HepG2 (cell line): ENCODE results near the gene PLXNB2. TPM values are rescaled to one million over a fixed set of nuclear protein-coding genes. Genes with fewer than 3 reads are reported as not detected.

Experiments
- ATAC-seq: fragments of 200-7000 bp; cut with Tn5 transposase; 3 replicates; pipeline ENCODE4 v1.9.1; 2020; ENCODE audit warnings: mild to moderate bottlenecking, moderate library complexity
- BruUV-seq: library from RNA; stranded (reverse); fragments of 400-500 nt; replicated peaks from 2 replicates; lab custom pipeline; 2021; lab: Mats Ljungman, UMichigan
- CTCF ChIA-PET: fragments of 300-600 bp; formaldehyde crosslinking; extraction: SDS; loops from one replicate; lab custom pipeline; 2021; ENCODE audit warnings: low total read pairs, inconsistent platforms, low intra/inter-chr PET ratio; lab: Yijun Ruan, JAX
- POLR2A ChIA-PET: fragments of 350-600 bp; sonication (Branson Sonifier 250); formaldehyde crosslinking; loops from one replicate; lab custom pipeline; 2020; ENCODE audit warnings: antibody characterized with exemption, inconsistent platforms; lab: Yijun Ruan, JAX
- DNase-seq: peaks from one replicate; pipeline ENCODE4 v3.0.0-alpha.2; 2015; ENCODE audit warnings: low spot score
- FAIRE-seq: peaks from 3 replicates; lab custom pipeline; 2011; peaks lifted over from hg19 to GRCh38; lab: Jason Lieb, UNC
- H2AFZ ChIP-seq: one replicate; pipeline ENCODE4 v1.6.1; 2011; ENCODE audit warnings: low read length, inconsistent platforms
- H3K27ac ChIP-seq: fragments of 300-600 bp; 3 replicates; pipeline ENCODE4 v1.8.0; 2011; ENCODE audit warnings: mixed run types, mild to moderate bottlenecking, mixed read lengths, low read length, inconsistent platforms; ENCODE audit not compliant: insufficient read depth; ENCODE audit errors: extremely low read length
- H3K27me3 ChIP-seq, 2 experiments: fragments of 200-600 bp in 1 of 2; 2 replicates in 1 of 2; 3 replicates in 1 of 2; pipeline versions ENCODE4 v1.6.0 to v1.8.0; 2011; ENCODE audit warnings: low read length in 2 of 2, mild to moderate bottlenecking in 2 of 2, moderate library complexity in 2 of 2, inconsistent platforms in 1 of 2; ENCODE audit not compliant: insufficient read depth in 2 of 2, control insufficient read depth in 1 of 2
- H3K36me3 ChIP-seq, 2 experiments: fragments of 200-600 bp in 1 of 2; replicated peaks in 1 of 2; 2 replicates in 1 of 2; 3 replicates in 1 of 2; pipeline versions ENCODE4 v1.5.1 to v1.8.0; 2011; ENCODE audit warnings: low read length in 2 of 2, inconsistent platforms in 1 of 2; ENCODE audit not compliant: insufficient read depth in 2 of 2, control insufficient read depth in 1 of 2
- H3K4me1 ChIP-seq: 2 replicates; pipeline ENCODE4 v1.5.1; 2012; ENCODE audit warnings: low read length, inconsistent platforms; ENCODE audit not compliant: insufficient read depth
- H3K4me2 ChIP-seq: 2 replicates; pipeline ENCODE4 v1.6.0; 2011; ENCODE audit warnings: low read depth, low read length, inconsistent platforms
- H3K4me3 ChIP-seq, 3 experiments: fragments of 200-600 bp in 1 of 3; sonication (generic), shearing (Covaris generic) in 1 of 3; replicated peaks in 1 of 3; 2 replicates each; pipeline ENCODE4 v1.5.1; 2011 to 2016; ENCODE audit warnings: low read length in 3 of 3, inconsistent platforms in 2 of 3, low read depth in 2 of 3, mild to moderate bottlenecking in 2 of 3, control low read depth in 1 of 3, mixed read lengths in 1 of 3; ENCODE audit not compliant: insufficient read depth in 1 of 3
- H3K79me2 ChIP-seq: one replicate; pipeline ENCODE4 v1.6.1; 2011; ENCODE audit warnings: low read length, inconsistent platforms; ENCODE audit not compliant: insufficient read depth
- H3K9ac ChIP-seq: 2 replicates; pipeline ENCODE4 v1.6.0; 2011; ENCODE audit warnings: mild to moderate bottlenecking, low read depth, low read length, inconsistent platforms; ENCODE audit not compliant: insufficient read depth
- H3K9me3 ChIP-seq: 2 replicates; pipeline ENCODE4 v1.5.1; 2012; ENCODE audit warnings: mild to moderate bottlenecking, low read length
- H4K20me1 ChIP-seq: 2 replicates; pipeline ENCODE4 v1.6.0; 2011; ENCODE audit warnings: inconsistent platforms, mild to moderate bottlenecking, low read length, moderate library complexity; ENCODE audit not compliant: insufficient read depth
- AKAP8 ChIP-seq: sonication (generic); formaldehyde crosslinking; IDR thresholded peaks from 2 replicates; pipeline ENCODE4 v1.5.1; 2020; ENCODE audit warnings: mild to moderate bottlenecking, missing genetic modification reagents
- ETV5 ChIP-seq: IDR thresholded peaks from 2 replicates; pipeline ENCODE4 v1.6.1; 2018; ENCODE audit warnings: missing biosample characterization, missing genetic modification reagents, inconsistent platforms, borderline replicate concordance
- GATAD2A ChIP-seq: IDR thresholded peaks from 2 replicates; pipeline ENCODE4 v1.6.1; 2016
- HNRNPH1 ChIP-seq: fragments of 200-400 bp; formaldehyde crosslinking; optimal IDR thresholded peaks from 2 replicates; pipeline ENCODE3; 2017; ENCODE audit warnings: mild to moderate bottlenecking, low read depth, low read length
- KDM1A ChIP-seq: IDR thresholded peaks from 2 replicates; pipeline ENCODE4 v1.6.1; 2016; ENCODE audit warnings: missing compliant biosample characterization
- NFYB ChIP-seq: sonication (generic); formaldehyde crosslinking; IDR thresholded peaks from 2 replicates; pipeline ENCODE4 v1.4.0; 2020; ENCODE audit warnings: missing genetic modification reagents
- REXO4 ChIP-seq: sonication (generic); formaldehyde crosslinking; IDR thresholded peaks from 2 replicates; pipeline ENCODE4 v1.8.0; 2022; ENCODE audit warnings: missing genetic modification reagents, mild to moderate bottlenecking, borderline replicate concordance
- XRCC5 ChIP-seq: fragments of 200-400 bp; formaldehyde crosslinking; optimal IDR thresholded peaks from 2 replicates; pipeline ENCODE3; 2017; ENCODE audit warnings: mild to moderate bottlenecking, low read length
- ZNF124 ChIP-seq: sonication (generic); formaldehyde crosslinking; IDR thresholded peaks from 2 replicates; pipeline ENCODE4 v1.4.0; 2020; ENCODE audit warnings: missing genetic modification reagents
- ZNF329 ChIP-seq: sonication (generic); formaldehyde crosslinking; IDR thresholded peaks from 2 replicates; pipeline ENCODE4 v1.9.0; 2021; ENCODE audit warnings: low read depth, mild to moderate bottlenecking, missing genetic modification reagents
- ZNF33B ChIP-seq: sonication (generic); formaldehyde crosslinking; IDR thresholded peaks from 2 replicates; pipeline ENCODE4 v1.5.1; 2020; ENCODE audit warnings: mild to moderate bottlenecking, missing genetic modification reagents
- ZNF350 ChIP-seq: sonication (generic); formaldehyde crosslinking; IDR thresholded peaks from 2 replicates; pipeline ENCODE4 v1.4.0; 2020; ENCODE audit warnings: mild to moderate bottlenecking, low read depth, missing genetic modification reagents, borderline replicate concordance
- ZNF674 ChIP-seq: sonication (generic); formaldehyde crosslinking; IDR thresholded peaks from 2 replicates; pipeline ENCODE4 v1.5.0; 2020; ENCODE audit warnings: low read depth, mild to moderate bottlenecking, missing genetic modification reagents
- ZNF7 ChIP-seq: IDR thresholded peaks from 2 replicates; pipeline ENCODE4 v1.6.1; 2016; ENCODE audit warnings: missing biosample characterization, missing genetic modification reagents
- ZNF720 ChIP-seq: sonication (generic); formaldehyde crosslinking; IDR thresholded peaks from 2 replicates; pipeline ENCODE4 v1.4.0; 2020; ENCODE audit warnings: missing genetic modification reagents
- ZNF788 ChIP-seq: sonication (generic); formaldehyde crosslinking; IDR thresholded peaks from 2 replicates; pipeline ENCODE4 v1.5.0; 2020; ENCODE audit warnings: mild to moderate bottlenecking, missing genetic modification reagents, borderline replicate concordance
- ZNF790 ChIP-seq: sonication (generic); formaldehyde crosslinking; IDR thresholded peaks from 2 replicates; pipeline ENCODE4 v1.8.0; 2022; ENCODE audit warnings: missing genetic modification reagents, mild to moderate bottlenecking, borderline replicate concordance
- WGBS: methylation state at CpG from one replicate; pipeline ENCODE4 v1.1.6; 2017; ENCODE audit warnings: low lambda C conversion rate; 5-methylcytosine and 5-hydroxymethylcytosine counted together
- in situ Hi-C: cut with HindIII; loops from 2 replicates; pipeline ENCODE4 v1.10.0; 2017; ENCODE audit warnings: low pct_unique_long_range_greater_than_20kb; ENCODE audit not compliant: extremely low pct_ligation_motif_present
- intact Hi-C: fragments of 100-400 bp; cut with micrococcal nuclease; formaldehyde crosslinking; loops from one replicate; pipeline ENCODE4 v1.10.0; 2022; ENCODE audit not compliant: unreplicated experiment
- polyA plus RNA-seq, 8 experiments: library from polyadenylated mRNA; depleted of rRNA in 3 of 8; stranded (reverse) in 7 of 8; unstranded in 1 of 8; fragments of >200 nt; fragmentation: Illumina TruSeq in 4 of 8; extraction: Trizol in 4 of 8; gene quantifications; 2 replicates each; pipeline versions ENCODE4 v1.2.1 to v1.2.3, GENCODE V29; 2011 to 2016; ENCODE audit warnings: low read depth in 4 of 8, missing spikeins in 1 of 8, mixed read lengths in 1 of 8; ENCODE audit not compliant: insufficient read depth in 1 of 8
- total RNA-seq, 5 experiments: library from RNA; depleted of rRNA; stranded (reverse); fragments of >200 nt; fragmentation: Illumina TruSeq; extraction: Trizol; gene quantifications; 2 replicates each; pipeline ENCODE4 v1.2.3, GENCODE V29; 2016; ENCODE audit warnings: low read depth in 1 of 5
- TF ChIP-seq, protein P1 (sequence below): sonication (generic); formaldehyde crosslinking; IDR thresholded peaks from 2 replicates; pipeline ENCODE4 v1.5.1; 2020; ENCODE audit warnings: mild to moderate bottlenecking, missing genetic modification reagents
- TF ChIP-seq, protein P2 (sequence below): sonication (generic); formaldehyde crosslinking; IDR thresholded peaks from 2 replicates; pipeline ENCODE4 v1.5.0; 2020; ENCODE audit warnings: mild to moderate bottlenecking, low read depth, missing genetic modification reagents, borderline replicate concordance

PLXNB2 gene
- total and polyA plus RNA-seq, 2 of the 13 experiments (the other 11 are each of a cell fraction or from before 2014, with no cell fraction given): 32.6 to 68.9 TPM

DNA sequence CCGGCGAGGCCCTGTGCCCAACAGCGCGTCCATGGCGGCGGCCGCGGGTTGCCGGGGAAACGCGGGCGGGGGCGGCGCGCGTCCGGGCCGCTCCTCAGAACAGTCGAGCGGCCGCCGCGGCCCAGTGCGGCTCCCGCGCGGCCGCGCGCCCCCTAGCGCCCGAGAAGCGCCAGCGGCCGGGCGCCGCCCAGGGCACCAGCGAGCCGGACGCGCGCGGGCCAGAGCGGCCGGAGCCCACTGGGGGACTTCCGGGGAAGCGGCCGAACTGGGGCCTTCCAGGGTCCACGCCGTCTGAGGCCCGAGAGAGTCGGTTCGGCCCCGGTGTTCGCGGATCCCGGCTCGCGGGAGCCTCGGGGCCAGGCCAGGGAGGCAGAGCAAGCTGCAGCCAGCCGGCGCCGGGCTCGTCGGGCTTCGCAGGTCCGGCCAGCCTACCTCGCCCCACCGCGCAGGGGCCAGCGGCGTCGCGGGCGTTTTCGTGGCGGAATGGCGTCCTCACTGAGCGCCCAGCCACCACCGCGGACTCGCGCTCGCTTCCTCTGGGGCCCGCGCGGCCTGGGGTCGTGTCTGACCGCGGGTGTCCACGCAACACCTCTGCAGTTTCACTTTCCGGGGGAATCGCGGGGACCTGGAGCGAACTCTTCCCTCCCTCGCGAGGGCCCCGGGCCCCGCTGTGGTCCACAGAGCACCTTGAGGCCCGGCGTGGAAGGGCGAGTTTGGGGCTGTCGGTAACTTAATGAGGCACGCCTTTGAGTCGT is 19.7 kb upstream of the PLXNB2 start, which contains the start of gene DENND6B:
Gene DENND6B, minus strand, starts transcription at position 57 of the 755 bp plus-strand sequence. Its CDS starts 24 bp downstream, at position 33.
- peak; percentile 45 for DNase-seq
- peak within 1 kb of the TSS; percentile 69 to 83 (median 81) for H3K4me3 ChIP-seq
- peak within 1 kb of the TSS; percentile 77 for H3K27ac ChIP-seq
- no peak for FAIRE-seq
- TSS peak; percentile 90 for BruUV-seq
- no peak within 1 kb of the TSS for H2AFZ ChIP-seq
- CTCF ChIA-PET: interaction anchor here (1.0 to 4.7 kb wide), 8 partner anchors 14 to 75 kb away, joined by 3 to 133 read pairs (median 7); partner anchors contain the start of gene PPP6R2
- no peaks in the 10 kb centered on the region for H3K9me3 ChIP-seq
- WGBS: 8% methylated on average over 12 of the region's 105 CpGs
- in situ Hi-C loops (loop anchor here (5.0 kb wide), 1 partner anchor 50 kb away; no protein-coding TSS in a partner anchor), intact Hi-C loops (loop anchor here (1.0 to 5.0 kb wide), 2 partner anchors 35 to 51 kb away; no protein-coding TSS in a partner anchor)
- H3K79me2 ChIP-seq: no peaks in the 10 kb centered on the region
- peaks cover 65% of the 10 kb centered on the region for H3K4me1 ChIP-seq
- POLR2A ChIA-PET: interaction anchor here (1.3 to 6.3 kb wide), 8 partner anchors 14 to 198 kb away, joined by 3 to 38 read pairs (median 5); partner anchors contain the start of genes HDAC10, PLXNB2 and SCO2
- ATAC-seq: peak; percentile 81
- peak within 1 kb of the TSS; percentile 96 for H3K9ac ChIP-seq
- H4K20me1 ChIP-seq: no peaks in the 10 kb centered on the region
- no peaks in the 10 kb centered on the region for H3K36me3 ChIP-seq
- H3K27me3 ChIP-seq: no peaks in the 10 kb centered on the region; a peak in 1 of 5 replicates
- H3K4me2 ChIP-seq: peak within 1 kb of the TSS; percentile 98
- TF ChIP-seq ZNF329 (CRISPR knock-in tag): no peak
- 0 out of 2 replicates have a peak, but pooled peaks have one; percentile 34 for TF ChIP-seq REXO4 (CRISPR knock-in tag)
- peak; percentile 54; the same call in 1 of the 2 replicates for TF ChIP-seq ZNF790
- TF ChIP-seq, protein P1, sequence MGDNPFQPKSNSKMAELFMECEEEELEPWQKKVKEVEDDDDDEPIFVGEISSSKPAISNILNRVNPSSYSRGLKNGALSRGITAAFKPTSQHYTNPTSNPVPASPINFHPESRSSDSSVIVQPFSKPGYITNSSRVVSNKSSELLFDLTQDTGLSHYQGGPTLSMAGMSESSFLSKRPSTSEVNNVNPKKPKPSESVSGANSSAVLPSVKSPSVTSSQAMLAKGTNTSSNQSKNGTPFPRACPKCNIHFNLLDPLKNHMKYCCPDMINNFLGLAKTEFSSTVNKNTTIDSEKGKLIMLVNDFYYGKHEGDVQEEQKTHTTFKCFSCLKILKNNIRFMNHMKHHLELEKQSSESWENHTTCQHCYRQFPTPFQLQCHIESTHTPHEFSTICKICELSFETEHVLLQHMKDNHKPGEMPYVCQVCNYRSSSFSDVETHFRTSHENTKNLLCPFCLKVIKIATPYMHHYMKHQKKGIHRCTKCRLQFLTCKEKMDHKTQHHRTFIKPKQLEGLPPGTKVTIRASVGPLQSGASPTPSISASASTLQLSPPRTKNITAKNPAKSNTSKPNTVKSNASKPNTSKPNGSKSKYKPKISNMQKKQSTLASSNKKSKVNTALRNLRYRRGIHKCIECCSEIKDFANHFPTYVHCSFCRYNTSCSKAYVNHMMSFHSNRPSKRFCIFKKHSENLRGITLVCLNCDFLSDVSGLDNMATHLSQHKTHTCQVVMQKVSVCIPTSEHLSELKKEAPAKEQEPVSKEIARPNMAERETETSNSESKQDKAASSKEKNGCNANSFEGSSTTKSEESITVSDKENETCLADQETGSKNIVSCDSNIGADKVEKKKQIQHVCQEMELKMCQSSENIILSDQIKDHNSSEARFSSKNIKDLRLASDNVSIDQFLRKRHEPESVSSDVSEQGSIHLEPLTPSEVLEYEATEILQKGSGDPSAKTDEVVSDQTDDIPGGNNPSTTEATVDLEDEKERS (CRISPR knock-in tag): peak; percentile 40; the same call in 1 of the 2 replicates
- peak; percentile 74 for TF ChIP-seq ETV5 (CRISPR knock-in tag)
- TF ChIP-seq KDM1A (CRISPR knock-in tag): no peak
- 0 out of 2 replicates have a peak, but pooled peaks have one; percentile 10 for TF ChIP-seq NFYB
- TF ChIP-seq, protein P2, sequence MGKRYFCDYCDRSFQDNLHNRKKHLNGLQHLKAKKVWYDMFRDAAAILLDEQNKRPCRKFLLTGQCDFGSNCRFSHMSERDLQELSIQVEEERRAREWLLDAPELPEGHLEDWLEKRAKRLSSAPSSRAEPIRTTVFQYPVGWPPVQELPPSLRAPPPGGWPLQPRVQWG (CRISPR knock-in tag): no peak
- TF ChIP-seq XRCC5: peak; percentile 41
- no peak for TF ChIP-seq AKAP8
- TF ChIP-seq ZNF7 (CRISPR knock-in tag): no peak
- no peak for TF ChIP-seq HNRNPH1
- TF ChIP-seq GATAD2A (CRISPR knock-in tag): no peak
- 0 out of 2 replicates have a peak, but pooled peaks have one; percentile 48 for TF ChIP-seq ZNF788 (CRISPR knock-in tag)
- peak; percentile 66; the same call in 1 of the 2 replicates for TF ChIP-seq ZNF33B (CRISPR knock-in tag)
- TF ChIP-seq ZNF350 (CRISPR knock-in tag): no peak
- no peak for TF ChIP-seq ZNF720
- TF ChIP-seq ZNF124 (CRISPR knock-in tag): 0 out of 2 replicates have a peak, but pooled peaks have one; percentile 24
- peak; percentile 83; the same call in 1 of the 2 replicates for TF ChIP-seq ZNF674 (CRISPR knock-in tag)
